Measurements from ENCODE around the gene PIM2. TPM values are rescaled to one million over a fixed set of nuclear protein-coding genes. Genes with fewer than 3 reads are reported as not detected.
A peak's percentile ranks its signal among the peaks of the same experiment; 100 is the strongest.

The PIM2 gene
- total RNA-seq, 1 donor from 2014 or later, result 9.3 TPM

DNA sequence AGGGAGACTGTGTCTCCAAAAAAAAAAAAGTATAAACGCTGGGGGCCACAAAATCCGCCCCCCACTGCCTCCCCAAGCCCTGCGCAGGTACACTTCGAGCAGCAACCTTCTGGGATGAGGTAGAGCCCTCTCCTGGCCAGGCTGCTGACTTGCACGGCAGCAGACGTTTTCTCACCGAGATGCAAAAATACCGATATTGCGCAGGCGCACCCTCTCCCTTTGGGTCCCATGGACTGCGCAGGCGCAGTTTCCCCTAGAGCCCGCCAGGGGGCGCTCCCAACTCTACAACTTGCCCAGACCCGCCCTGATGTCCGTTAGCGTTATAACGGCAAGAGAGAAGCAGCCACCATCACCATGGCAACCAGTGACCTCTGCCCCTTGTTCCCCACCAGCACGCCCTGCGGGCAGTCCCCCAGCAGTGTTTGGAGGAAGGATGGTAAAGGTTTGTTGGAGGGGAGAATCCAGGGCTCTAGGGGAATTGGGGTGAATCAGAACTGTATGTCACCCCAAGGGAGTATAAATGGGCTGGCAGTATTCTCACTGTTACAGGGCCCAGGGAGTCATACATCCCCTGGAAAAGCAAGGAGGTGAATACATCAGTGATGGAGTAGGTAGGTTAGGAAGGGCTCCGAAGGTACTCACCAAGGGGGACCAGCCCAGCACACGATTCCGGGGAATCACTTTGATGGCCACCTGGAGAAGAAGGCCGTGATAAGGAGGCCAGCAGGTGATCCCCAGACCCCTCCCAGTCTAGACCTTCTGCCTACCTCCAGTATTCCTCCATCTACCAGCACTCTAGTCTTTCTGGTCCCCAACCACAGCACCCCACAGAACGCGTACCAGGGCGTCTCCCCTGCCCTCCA is 1.5 kb downstream of the PIM2 start:
- TF ChIP-seq, protein P1, sequence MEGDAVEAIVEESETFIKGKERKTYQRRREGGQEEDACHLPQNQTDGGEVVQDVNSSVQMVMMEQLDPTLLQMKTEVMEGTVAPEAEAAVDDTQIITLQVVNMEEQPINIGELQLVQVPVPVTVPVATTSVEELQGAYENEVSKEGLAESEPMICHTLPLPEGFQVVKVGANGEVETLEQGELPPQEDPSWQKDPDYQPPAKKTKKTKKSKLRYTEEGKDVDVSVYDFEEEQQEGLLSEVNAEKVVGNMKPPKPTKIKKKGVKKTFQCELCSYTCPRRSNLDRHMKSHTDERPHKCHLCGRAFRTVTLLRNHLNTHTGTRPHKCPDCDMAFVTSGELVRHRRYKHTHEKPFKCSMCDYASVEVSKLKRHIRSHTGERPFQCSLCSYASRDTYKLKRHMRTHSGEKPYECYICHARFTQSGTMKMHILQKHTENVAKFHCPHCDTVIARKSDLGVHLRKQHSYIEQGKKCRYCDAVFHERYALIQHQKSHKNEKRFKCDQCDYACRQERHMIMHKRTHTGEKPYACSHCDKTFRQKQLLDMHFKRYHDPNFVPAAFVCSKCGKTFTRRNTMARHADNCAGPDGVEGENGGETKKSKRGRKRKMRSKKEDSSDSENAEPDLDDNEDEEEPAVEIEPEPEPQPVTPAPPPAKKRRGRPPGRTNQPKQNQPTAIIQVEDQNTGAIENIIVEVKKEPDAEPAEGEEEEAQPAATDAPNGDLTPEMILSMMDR (conservative IDR thresholded peaks at IDR 0.05), result peak; percentile 91
- H3K36me3 Mint-ChIP-seq, result no peaks in the 10 kb centered on the region

GRCh38 chrX:48914593-48915493 is 4.0 kb downstream of the PIM2 start:
- DNase-seq (ENCODE audit: extremely low spot score, unreplicated experiment), result no peak
- Mint-ChIP-seq H3K4me3 (no peak overlapping the region), H3K9me3 (no peaks in the 10 kb centered on the region), H3K27me3 (no peaks in the 10 kb centered on the region), H3K4me1 (ENCODE audit: unreplicated experiment) (peaks cover 22% of the 10 kb centered on the region), H3K36me3 (peaks cover 10% of the 10 kb centered on the region), H3K27ac (peak overlapping the region; percentile 29)
- TF ChIP-seq, protein P1 (conservative IDR thresholded peaks at IDR 0.05), result no peak

More for the DNA sequence above, 1.5 kb downstream of the PIM2 start:
- peaks cover 17% of the 10 kb centered on the region for H3K4me1 Mint-ChIP-seq (ENCODE audit: unreplicated experiment)
- no peaks in the 10 kb centered on the region for H3K9me3 Mint-ChIP-seq
- peak overlapping the region; percentile 88 for H3K4me3 Mint-ChIP-seq
- no peaks in the 10 kb centered on the region for H3K27me3 Mint-ChIP-seq
- H3K27ac Mint-ChIP-seq, result peak overlapping the region; percentile 91
- peak; percentile 85 for DNase-seq (ENCODE audit: extremely low spot score, unreplicated experiment)

- H3K4me1 Mint-ChIP-seq (ENCODE audit: unreplicated experiment), result peaks cover 18% of the 10 kb centered on the region
- H3K9me3 Mint-ChIP-seq, result no peaks in the 10 kb centered on the region
- no peak overlapping the region for H3K27ac Mint-ChIP-seq
- H3K4me3 Mint-ChIP-seq, result no peak overlapping the region
- TF ChIP-seq, protein P1 (conservative IDR thresholded peaks at IDR 0.05), result no peak
- H3K27me3 Mint-ChIP-seq, result no peaks in the 10 kb centered on the region
- peaks cover 10% of the 10 kb centered on the region for H3K36me3 Mint-ChIP-seq
- DNase-seq (ENCODE audit: extremely low spot score, unreplicated experiment), result no peak
Measured at GRCh38 chrX:48913605-48914366, 5.0 kb downstream of the PIM2 start.

GRCh38 chrX:48911412-48912182 is 7.2 kb downstream of the PIM2 start, which contains the start of gene SLC35A2:
Gene SLC35A2 (minus strand): TSS chrX:48911646. CDS start chrX:48911636, 10 bp downstream.
- Mint-ChIP-seq H3K36me3 (peaks cover 10% of the 10 kb centered on the region), H3K4me1 (ENCODE audit: unreplicated experiment) (peaks cover 13% of the 10 kb centered on the region), H3K27ac (peak within 1 kb of the TSS; percentile 97), H3K4me3 (peak within 1 kb of the TSS; percentile 94), H3K27me3 (no peaks in the 10 kb centered on the region), H3K9me3 (no peaks in the 10 kb centered on the region)
- DNase-seq (ENCODE audit: extremely low spot score, unreplicated experiment), result peak; percentile 79
- TF ChIP-seq, protein P1 (conservative IDR thresholded peaks at IDR 0.05), result no peak
